Natural killer cell treated with Interleukin-12 subunit alpha and Interleukin-12 subunit beta and Interleukin-15 and Interleukin-18, amount 100 ng/mL, for 72 hours (primary cell): ENCODE data around the gene UNC45A. TPM values are rescaled to one million over a fixed set of nuclear protein-coding genes. Genes with fewer than 3 reads are reported as not detected.
A peak's percentile ranks its signal among the peaks of the same experiment; 100 is the strongest.

ENCODE experiments used
- ATAC-seq, 2 donors: fragments of 150-1000 bp; cut with Tn5 transposase in 1 of 2; sonication (Bioruptor Pico), chemical (Tn5 transposase) in 1 of 2; 2 replicates each; pipeline ENCODE4 v1.10.0; 2021
- DNase-seq: peaks from one replicate; pipeline ENCODE4 v3.0.0; 2022; ENCODE audit warnings: low spot score
- H3K27ac Mint-ChIP-seq, 2 donors: 1 replicate in 1 of 2; 2 replicates in 1 of 2; pipeline ENCODE4 v1.8.0; 2022; ENCODE audit warnings: mixed read lengths in 2 of 2, mild to moderate bottlenecking in 1 of 2, moderate library complexity in 1 of 2
- H3K27me3 Mint-ChIP-seq, 2 donors: 1 replicate in 1 of 2; 2 replicates in 1 of 2; pipeline ENCODE4 v1.8.0; 2022; ENCODE audit warnings: mixed read lengths in 2 of 2
- H3K36me3 Mint-ChIP-seq: one replicate; pipeline ENCODE4 v1.8.0; 2022; ENCODE audit warnings: mixed read lengths
- H3K4me1 Mint-ChIP-seq, 2 donors: 1 replicate in 1 of 2; 2 replicates in 1 of 2; pipeline ENCODE4 v1.8.0; 2022; ENCODE audit warnings: low read depth in 2 of 2, mixed read lengths in 2 of 2, mild to moderate bottlenecking in 1 of 2
- H3K4me3 Mint-ChIP-seq: one replicate; pipeline ENCODE4 v1.8.0; 2022; ENCODE audit warnings: mixed read lengths
- H3K9me3 Mint-ChIP-seq: 2 replicates; pipeline ENCODE4 v1.8.0; 2022; ENCODE audit warnings: mixed read lengths
- total RNA-seq, 2 donors: library from RNA; stranded (reverse); gene quantifications; one replicate each; pipeline ENCODE4 v1.2.3, GENCODE V29; 2022

The UNC45A gene
- total RNA-seq, 2 donors from 2014 or later = 81.9 to 95.3 TPM

- Mint-ChIP-seq H3K27ac (peak overlapping the region in 1 of 2 donors; percentile 60), H3K27me3 (no peaks in the 10 kb centered on the region), H3K4me1 (peaks cover 0 to 12% of the 10 kb centered on the region in 2 donors), H3K4me3 (peak overlapping the region; percentile 84), H3K9me3 (no peaks in the 10 kb centered on the region), H3K36me3 (no peaks in the 10 kb centered on the region)
- DNase-seq (no peak), ATAC-seq (no peak)
Observed at GRCh38 chr15:90952901-90953677, 18.0 kb downstream of the UNC45A start.

- Mint-ChIP-seq H3K4me3 (peak overlapping the region; percentile 84), H3K27me3 (no peaks in the 10 kb centered on the region), H3K9me3 (no peaks in the 10 kb centered on the region), H3K4me1 (peaks cover 0 to 12% of the 10 kb centered on the region in 2 donors), H3K27ac (peak overlapping the region; percentile 80 to 93), H3K36me3 (no peaks in the 10 kb centered on the region)
- no peak for DNase-seq
- ATAC-seq = no peak
Observed at GRCh38 chr15:90953947-90954711, 19.0 kb downstream of the UNC45A start.

GRCh38 chr15:90954712-90955623 is 19.9 kb downstream of the UNC45A start, which contains the start of gene RCCD1:
RCCD1 (plus strand) TSS chr15:90954884; CDS start chr15:90956735, 1,851 bp downstream.
- no peaks in the 10 kb centered on the region for H3K36me3 Mint-ChIP-seq
- ATAC-seq = peak; percentile 94 to 96
- peak within 1 kb of the TSS; percentile 80 to 93 for H3K27ac Mint-ChIP-seq
- peak; percentile 94 for DNase-seq
- no peaks in the 10 kb centered on the region for H3K9me3 Mint-ChIP-seq
- H3K27me3 Mint-ChIP-seq = no peaks in the 10 kb centered on the region
- peaks cover 0 to 12% of the 10 kb centered on the region in 2 donors for H3K4me1 Mint-ChIP-seq
- H3K4me3 Mint-ChIP-seq = peak within 1 kb of the TSS; percentile 84

- Mint-ChIP-seq H3K4me3 (peak overlapping the region; percentile 84), H3K4me1 (peaks cover 0 to 12% of the 10 kb centered on the region in 2 donors), H3K27me3 (no peaks in the 10 kb centered on the region), H3K27ac (peak overlapping the region; percentile 80 to 93), H3K36me3 (no peaks in the 10 kb centered on the region), H3K9me3 (no peaks in the 10 kb centered on the region)
- DNase-seq (no peak), ATAC-seq (no peak)
Observed at GRCh38 chr15:90955624-90956273, 20.7 kb downstream of the UNC45A start.

GRCh38 chr15:90956274-90957030 is 21.4 kb downstream of the UNC45A start:
- no peaks in the 10 kb centered on the region for H3K27me3 Mint-ChIP-seq
- DNase-seq (peak; percentile 76), ATAC-seq (peak; percentile 13 to 17)
- peak overlapping the region; percentile 84 for H3K4me3 Mint-ChIP-seq
- no peaks in the 10 kb centered on the region for H3K36me3 Mint-ChIP-seq
- H3K27ac Mint-ChIP-seq = no peak overlapping the region
- peaks cover 0 to 12% of the 10 kb centered on the region in 2 donors for H3K4me1 Mint-ChIP-seq
- H3K9me3 Mint-ChIP-seq = no peaks in the 10 kb centered on the region

GRCh38 chr15:90957031-90957790 is 22.1 kb downstream of the UNC45A start:
- H3K27ac Mint-ChIP-seq = no peak overlapping the region
- peak overlapping the region; percentile 84 for H3K4me3 Mint-ChIP-seq
- DNase-seq (no peak), ATAC-seq (no peak)
- no peaks in the 10 kb centered on the region for H3K36me3 Mint-ChIP-seq
- H3K9me3 Mint-ChIP-seq = no peaks in the 10 kb centered on the region
- H3K27me3 Mint-ChIP-seq = no peaks in the 10 kb centered on the region
- H3K4me1 Mint-ChIP-seq = peaks cover 0 to 14% of the 10 kb centered on the region in 2 donors

- H3K27ac Mint-ChIP-seq = no peak overlapping the region
- no peaks in the 10 kb centered on the region for H3K9me3 Mint-ChIP-seq
- no peaks in the 10 kb centered on the region for H3K27me3 Mint-ChIP-seq
- no peaks in the 10 kb centered on the region for H3K36me3 Mint-ChIP-seq
- H3K4me3 Mint-ChIP-seq = peak overlapping the region; percentile 66
- no peak for DNase-seq
- no peak for ATAC-seq
- peaks cover 0 to 14% of the 10 kb centered on the region in 2 donors for H3K4me1 Mint-ChIP-seq
Observed at GRCh38 chr15:90957791-90958190, 22.7 kb downstream of the UNC45A start.

GRCh38 chr15:90959028-90959595 is 24.0 kb downstream of the UNC45A start:
- Mint-ChIP-seq H3K9me3 (no peaks in the 10 kb centered on the region), H3K4me3 (no peak overlapping the region), H3K27ac (peak overlapping the region in 1 of 2 donors; percentile 12), H3K36me3 (no peaks in the 10 kb centered on the region), H3K27me3 (no peaks in the 10 kb centered on the region), H3K4me1 (peaks cover 0 to 5% of the 10 kb centered on the region in 2 donors)
- ATAC-seq (no peak), DNase-seq (no peak)

GRCh38 chr15:90959894-90960293 is 24.8 kb downstream of the UNC45A start:
- Mint-ChIP-seq H3K9me3 (no peaks in the 10 kb centered on the region), H3K27me3 (no peaks in the 10 kb centered on the region), H3K36me3 (no peaks in the 10 kb centered on the region), H3K4me1 (peaks cover 0 to 5% of the 10 kb centered on the region in 2 donors), H3K27ac (peak overlapping the region in 1 of 2 donors; percentile 12), H3K4me3 (no peak overlapping the region)
- DNase-seq (no peak), ATAC-seq (no peak)

GRCh38 chr15:90960298-90961091 is 25.4 kb downstream of the UNC45A start:
- Mint-ChIP-seq H3K4me1 (peaks cover 0 to 5% of the 10 kb centered on the region in 2 donors), H3K4me3 (no peak overlapping the region), H3K36me3 (no peaks in the 10 kb centered on the region), H3K9me3 (no peaks in the 10 kb centered on the region), H3K27me3 (no peaks in the 10 kb centered on the region), H3K27ac (no peak overlapping the region)
- DNase-seq (no peak), ATAC-seq (no peak)

- H3K4me1 Mint-ChIP-seq = peaks cover 0 to 5% of the 10 kb centered on the region in 2 donors
- ATAC-seq (no peak), DNase-seq (no peak)
- H3K9me3 Mint-ChIP-seq = no peaks in the 10 kb centered on the region
- no peaks in the 10 kb centered on the region for H3K36me3 Mint-ChIP-seq
- no peak overlapping the region for H3K4me3 Mint-ChIP-seq
- H3K27me3 Mint-ChIP-seq = no peaks in the 10 kb centered on the region
- no peak overlapping the region for H3K27ac Mint-ChIP-seq
Observed at GRCh38 chr15:90962021-90962420, 26.9 kb downstream of the UNC45A start.
